ENCODE data around the gene USP31. TPM values are rescaled to one million over a fixed set of nuclear protein-coding genes. Genes with fewer than 3 reads are reported as not detected.

USP31 gene
- total and polyA plus RNA-seq, 2 of the 8 experiments (the other 6 are each of a cell fraction or from before 2014, with no cell fraction given) = 6.7 to 19.0 TPM

- TF ChIP-seq CHD7 (IDR thresholded peaks at IDR 0.05; ENCODE audit: insufficient replicate concordance, low read length) (no peak), RNF2 (IDR thresholded peaks at IDR 0.05; ENCODE audit: borderline replicate concordance, low read depth, low read length, missing control alignments, poor library complexity, severe bottlenecking) (no peak), SP4 (IDR thresholded peaks at IDR 0.05; ENCODE audit: low read length) (no peak), PHF8 (conservative IDR thresholded peaks at IDR 0.05; ENCODE audit: low read depth, low read length) (no peak), CREB1 (IDR thresholded peaks at IDR 0.05) (no peak)
These were observed 82.6 kb downstream of the USP31 start (continued) for GRCh38 chr16:23066676-23067075.
